MCF 10A (cell line): ENCODE results near the gene SPRR2B. TPM values are rescaled to one million over a fixed set of nuclear protein-coding genes. Genes with fewer than 3 reads are reported as not detected.
"Not testable (repeated sequence)": the region's sequence is repeated elsewhere in the genome, so short reads cannot be mapped to it uniquely, and the experiment has no call there.

ENCODE experiments used
- Bru-seq: library from RNA; stranded (reverse); fragments of 400-500 nt; gene quantifications from one replicate; lab custom pipeline; 2021; lab: Mats Ljungman, UMichigan
- BruChase-seq, 2 experiments: library from RNA; stranded (reverse); fragments of 400-500 nt; gene quantifications; one replicate each; lab custom pipeline; 2021; lab: Mats Ljungman, UMichigan
- BruUV-seq: library from RNA; stranded (reverse); fragments of 400-500 nt; replicated peaks from 2 replicates; lab custom pipeline; 2021; lab: Mats Ljungman, UMichigan
- CTCF ChIA-PET: fragments of 300-600 bp; sonication (Branson Sonifier 250); formaldehyde crosslinking; extraction: SDS; loops from one replicate; lab custom pipeline; 2021; ENCODE audit warnings: antibody characterized with exemption, inconsistent platforms; lab: Yijun Ruan, JAX
- POLR2A ChIA-PET: fragments of 300-600, 350-650 bp; sonication (Branson Sonifier 250); formaldehyde crosslinking; extraction: SDS; loops from one replicate; lab custom pipeline; 2020; ENCODE audit warnings: antibody characterized with exemption, inconsistent platforms; lab: Yijun Ruan, JAX
- DNase-seq: peaks from one replicate; pipeline ENCODE4 v3.0.0-alpha.2; 2018; ENCODE audit not compliant: unreplicated experiment
- H3K27ac Mint-ChIP-seq: one replicate; pipeline ENCODE4 v1.8.0; 2022; ENCODE audit warnings: mild to moderate bottlenecking, low read depth, mixed read lengths; ENCODE audit not compliant: unreplicated experiment
- H3K27me3 Mint-ChIP-seq: one replicate; pipeline ENCODE4 v1.8.0; 2022; ENCODE audit warnings: mixed read lengths; ENCODE audit not compliant: insufficient read depth, unreplicated experiment
- H3K36me3 Mint-ChIP-seq: one replicate; pipeline ENCODE4 v1.8.0; 2022; ENCODE audit warnings: mild to moderate bottlenecking, moderate library complexity, mixed read lengths; ENCODE audit not compliant: insufficient read depth, unreplicated experiment
- H3K4me1 Mint-ChIP-seq: one replicate; pipeline ENCODE4 v1.8.0; 2022; ENCODE audit warnings: mixed read lengths; ENCODE audit not compliant: insufficient read depth, unreplicated experiment
- H3K4me3 Mint-ChIP-seq: one replicate; pipeline ENCODE4 v1.8.0; 2022; ENCODE audit warnings: mild to moderate bottlenecking, moderate library complexity, mixed read lengths; ENCODE audit not compliant: unreplicated experiment
- H3K9me3 Mint-ChIP-seq: one replicate; pipeline ENCODE4 v1.8.0; 2022; ENCODE audit warnings: mixed read lengths; ENCODE audit not compliant: unreplicated experiment
- CTCF ChIP-seq: fragments of 200-600 bp; IDR thresholded peaks from one replicate; pipeline ENCODE4 v1.8.0; 2022; ENCODE audit warnings: antibody characterized with exemption, mild to moderate bottlenecking; ENCODE audit not compliant: unreplicated experiment
- intact Hi-C: fragments of 100-400 bp; cut with micrococcal nuclease; formaldehyde crosslinking; loops from 2 replicates; pipeline ENCODE4 v1.14.1; 2022
- long read RNA-seq: library from polyadenylated mRNA; stranded (forward); transcript quantifications from one replicate; pipeline ENCODE4 v2.0.0, GENCODE V29; 2022
- total RNA-seq: library from RNA; stranded (reverse); gene quantifications from 2 replicates; pipeline ENCODE4 v1.2.3, GENCODE V29; 2022

The SPRR2B gene
- total RNA-seq (not detected in 2 replicates), Bru-seq, nascent RNA (not detected), BruChase-seq, experiment 1, labeled RNA remaining after a 6-hour chase (not detected), BruChase-seq, experiment 2, labeled RNA remaining after a 2-hour chase (not detected)
- long read RNA-seq, result 0 reads

- BruUV-seq, result no TSS peak
- Mint-ChIP-seq H3K36me3 (no peaks in the 10 kb centered on the region), H3K27me3 (no peaks in the 10 kb centered on the region), H3K4me1 (no peaks in the 10 kb centered on the region), H3K4me3 (no peak within 1 kb of the TSS), H3K9me3 (peaks cover under 1% of the 10 kb centered on the region), H3K27ac (no peak within 1 kb of the TSS)
- CTCF ChIA-PET, result interaction anchor here (0.6 to 0.8 kb wide), 3 partner anchors 80 to 1313 kb away, joined by 3 to 4 read pairs (median 4); no protein-coding TSS in a partner anchor
- no peak for DNase-seq
- no peak for TF ChIP-seq CTCF
- intact Hi-C loops, result no loop called here
- POLR2A ChIA-PET, result interaction anchor here (0.8 to 1.5 kb wide), 2 partner anchors 22 to 87 kb away, joined by 3 to 9 read pairs; partner anchors contain the start of genes SPRR1A and SPRR2E
Observed at GRCh38 chr1:153071511-153071910, at the start of gene SPRR2B. SPRR2B (minus strand) TSS chr1:153071611; CDS start chr1:153070839, 772 bp downstream.

- H3K4me1 Mint-ChIP-seq, result peaks cover 12% of the 10 kb centered on the region
- H3K4me3 Mint-ChIP-seq, result no peak overlapping the region
- peaks cover 15% of the 10 kb centered on the region for H3K9me3 Mint-ChIP-seq
- intact Hi-C loops, result no loop called here
- no peaks in the 10 kb centered on the region for H3K36me3 Mint-ChIP-seq
- POLR2A ChIA-PET, result no interaction called here
- peak overlapping the region; percentile 9 for H3K27ac Mint-ChIP-seq
- no peaks in the 10 kb centered on the region for H3K27me3 Mint-ChIP-seq
- BruUV-seq, result no TSS peak
- TF ChIP-seq CTCF, result no peak
- CTCF ChIA-PET, result no interaction called here
- no peak for DNase-seq
Observed at GRCh38 chr1:153120945-153121344, 49.5 kb upstream of the SPRR2B start.

GRCh38 chr1:153119491-153119971, 48.1 kb upstream of the SPRR2B start:
- TF ChIP-seq CTCF, result no peak
- no TSS peak for BruUV-seq
- POLR2A ChIA-PET, result no interaction called here
- Mint-ChIP-seq H3K27ac (no peak overlapping the region), H3K4me1 (peaks cover 12% of the 10 kb centered on the region), H3K36me3 (no peaks in the 10 kb centered on the region), H3K4me3 (no peak overlapping the region), H3K27me3 (no peaks in the 10 kb centered on the region), H3K9me3 (peaks cover 1% of the 10 kb centered on the region)
- intact Hi-C loops, result no loop called here
- CTCF ChIA-PET, result no interaction called here
- DNase-seq, result no peak

GRCh38 chr1:153115264-153115663, 43.9 kb upstream of the SPRR2B start:
- CTCF ChIA-PET, result interaction anchor here (1.2 kb wide), 1 partner anchor 101 kb away, joined by 3 read pairs; no protein-coding TSS in a partner anchor
- not testable (repeated sequence) for H3K4me3 Mint-ChIP-seq

More at GRCh38 chr1:153115264-153115663, 43.9 kb upstream of the SPRR2B start:
- H3K9me3 Mint-ChIP-seq, H3K4me1 Mint-ChIP-seq, BruUV-seq, intact Hi-C loops, DNase-seq, H3K36me3 Mint-ChIP-seq, H3K27ac Mint-ChIP-seq, POLR2A ChIA-PET, H3K27me3 Mint-ChIP-seq: not testable (repeated sequence)
